ENCODE results near the gene CASP3.

The CASP3 gene

DNA sequence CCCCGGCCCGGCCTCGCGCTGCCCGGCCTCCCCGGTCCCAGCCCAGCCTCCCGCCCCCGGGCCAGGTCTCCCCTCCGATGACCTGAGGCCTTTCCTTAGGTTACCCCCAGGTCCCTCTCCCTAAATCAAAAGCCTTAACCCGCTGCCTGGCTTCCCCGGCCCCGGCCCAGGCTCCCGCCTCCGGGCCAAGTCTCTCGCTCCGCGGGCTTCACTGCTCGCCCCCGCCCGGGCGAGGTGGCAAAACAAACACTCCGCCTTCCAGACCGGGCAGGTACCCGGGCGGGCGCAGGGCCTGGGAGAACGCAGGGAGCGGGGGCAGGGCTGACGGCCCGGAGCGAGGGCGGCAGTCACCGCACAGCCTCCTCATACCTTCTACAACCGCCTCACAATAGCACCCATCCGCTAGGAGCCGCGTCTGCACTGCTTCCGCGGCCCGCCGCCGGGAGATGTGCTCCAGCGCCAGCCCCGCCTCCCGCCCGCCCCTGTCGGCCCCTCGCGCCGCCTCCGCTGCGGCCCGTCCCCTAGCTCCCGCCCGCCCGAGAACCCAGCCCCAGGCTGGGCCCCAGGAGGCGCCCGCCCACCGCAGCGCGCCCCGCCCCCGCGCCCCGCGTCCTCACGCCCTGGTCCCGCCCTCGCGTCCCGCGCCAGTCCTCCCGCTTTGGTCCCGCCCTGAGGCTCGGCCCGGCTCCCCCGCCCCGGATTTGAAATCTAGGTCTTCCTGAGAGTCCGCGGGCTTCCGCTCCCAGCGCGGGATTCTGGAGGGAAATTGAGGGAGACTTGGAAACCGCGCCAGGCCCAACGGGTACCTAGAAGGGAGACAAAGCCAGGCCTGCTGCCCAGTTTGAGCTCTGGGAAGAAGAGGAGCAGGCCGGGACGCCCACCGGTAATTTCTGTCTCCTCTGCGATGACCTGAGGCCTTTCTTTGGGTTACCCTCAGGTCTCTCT is at the start of gene CASP3, which contains the start of gene PRIMPOL:
CASP3 (minus strand) TSS at position 422 of the 945 bp plus-strand sequence. CDS start 10,994 bp downstream, outside the sequence.
PRIMPOL (plus strand) TSS at position 713 of the 945 bp plus-strand sequence. CDS start 7,403 bp downstream, outside the sequence.
- peaks cover 8 to 36% (median 29%) of the 10 kb centered on the region in 5 donors for H3K4me1 ChIP-seq (ENCODE audit: control insufficient read depth in 5 of 5, insufficient read depth in 5 of 5, low read length in 5 of 5)
- no peaks in the 10 kb centered on the region for H3K27me3 ChIP-seq (ENCODE audit: control insufficient read depth in 5 of 5, insufficient read depth in 4 of 5, low read length in 5 of 5)
- no peaks in the 10 kb centered on the region for H3K9me3 ChIP-seq (ENCODE audit: control insufficient read depth in 5 of 5, low read length in 5 of 5)
- H3K27ac ChIP-seq (ENCODE audit: low read depth, low read length) = peak within 1 kb of the TSS; percentile 96
- H3K4me3 ChIP-seq (ENCODE audit: low read depth in 1 of 5, low read length in 5 of 5) = peak within 1 kb of the TSS; percentile 85 to 97 (median 92)
- H3K36me3 ChIP-seq (ENCODE audit: control insufficient read depth in 5 of 5, insufficient read depth in 5 of 5, low read length in 5 of 5) = peaks cover 0 to 3% (median 3%) of the 10 kb centered on the region in 5 donors
- peak within 1 kb of the TSS; percentile 83 to 96 (median 94) for H3K9ac ChIP-seq (ENCODE audit: low read length in 5 of 5)

DNA sequence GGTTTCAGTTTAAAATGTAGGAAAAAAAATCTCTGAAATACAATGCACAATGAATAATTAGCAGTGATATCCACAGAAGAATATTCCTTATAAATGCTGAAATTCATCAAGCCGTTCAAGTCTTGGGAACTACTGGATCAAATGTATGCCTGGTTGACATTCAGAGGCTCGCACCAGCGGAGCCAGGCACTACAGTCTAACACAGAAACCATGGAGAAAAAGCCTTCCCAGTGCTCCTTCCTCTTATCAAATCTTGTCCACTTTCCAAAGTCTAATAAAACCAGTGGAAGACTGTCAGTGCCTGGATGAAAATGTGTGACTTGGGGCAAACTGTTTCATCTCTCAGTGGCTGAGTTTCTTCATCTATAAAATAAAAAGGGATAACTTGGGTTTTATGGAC is 48.7 kb upstream of the CASP3 start:
- Histone ChIP-seq H3K27ac (ENCODE audit: low read depth, low read length) (no peak overlapping the region), H3K36me3 (ENCODE audit: control insufficient read depth in 5 of 5, insufficient read depth in 5 of 5, low read length in 5 of 5) (peaks cover 6 to 19% (median 7%) of the 10 kb centered on the region in 5 donors), H3K4me1 (ENCODE audit: control insufficient read depth in 5 of 5, insufficient read depth in 5 of 5, low read length in 5 of 5) (peaks cover 0 to 3% (median 0%) of the 10 kb centered on the region in 5 donors), H3K9me3 (ENCODE audit: control insufficient read depth in 5 of 5, low read length in 5 of 5) (no peaks in the 10 kb centered on the region), H3K9ac (ENCODE audit: low read length in 5 of 5) (peak overlapping the region in 2 of 5 donors; percentile 26 to 51), H3K4me3 (ENCODE audit: low read depth in 1 of 5, low read length in 5 of 5) (peak overlapping the region in 2 of 5 donors; percentile 28 to 48), H3K27me3 (ENCODE audit: control insufficient read depth in 5 of 5, insufficient read depth in 4 of 5, low read length in 5 of 5) (no peaks in the 10 kb centered on the region)

DNA sequence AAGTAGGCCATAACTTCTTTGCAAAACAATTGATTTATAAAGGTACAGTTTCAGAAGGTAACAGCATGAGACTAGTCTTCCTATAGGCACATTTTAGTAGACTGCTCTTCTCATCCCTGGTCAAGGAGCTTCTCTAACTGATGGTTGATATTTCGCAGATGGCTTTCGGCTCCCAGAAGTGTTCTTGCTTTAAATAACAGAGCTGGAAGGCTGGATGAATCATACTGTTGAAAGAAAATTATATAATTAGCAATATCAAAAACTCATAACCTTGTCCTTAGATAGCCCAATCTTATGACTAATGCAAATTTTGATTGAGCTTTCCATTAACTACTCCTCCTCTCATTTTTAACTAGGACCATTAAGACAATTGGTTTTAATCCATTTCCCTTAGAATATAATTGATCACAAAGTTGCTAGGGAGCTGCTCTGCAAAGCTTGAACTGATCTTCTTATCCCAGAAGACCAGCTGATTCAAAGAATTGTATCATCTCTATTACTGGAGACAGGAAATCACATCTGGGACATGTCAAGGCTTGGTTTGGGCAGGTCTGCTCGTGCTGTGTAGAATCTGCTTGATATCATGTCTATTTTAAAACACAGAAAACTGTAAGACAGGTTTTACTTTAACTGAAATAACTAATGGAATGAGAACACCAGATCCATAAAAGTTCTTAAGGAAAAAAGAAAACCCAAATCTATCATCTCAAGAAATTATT is 46.1 kb upstream of the CASP3 start:
- H3K9ac ChIP-seq (ENCODE audit: low read length in 5 of 5) = no peak overlapping the region
- H3K27me3 ChIP-seq (ENCODE audit: control insufficient read depth in 5 of 5, insufficient read depth in 4 of 5, low read length in 5 of 5) = no peaks in the 10 kb centered on the region
- H3K4me1 ChIP-seq (ENCODE audit: control insufficient read depth in 5 of 5, insufficient read depth in 5 of 5, low read length in 5 of 5) = peaks cover 0 to 5% (median 0%) of the 10 kb centered on the region in 5 donors
- H3K9me3 ChIP-seq (ENCODE audit: control insufficient read depth in 5 of 5, low read length in 5 of 5) = no peaks in the 10 kb centered on the region
- H3K27ac ChIP-seq (ENCODE audit: low read depth, low read length) = no peak overlapping the region
- H3K36me3 ChIP-seq (ENCODE audit: control insufficient read depth in 5 of 5, insufficient read depth in 5 of 5, low read length in 5 of 5) = peaks cover 6 to 30% (median 10%) of the 10 kb centered on the region in 5 donors
- no peak overlapping the region for H3K4me3 ChIP-seq (ENCODE audit: low read depth in 1 of 5, low read length in 5 of 5)

DNA sequence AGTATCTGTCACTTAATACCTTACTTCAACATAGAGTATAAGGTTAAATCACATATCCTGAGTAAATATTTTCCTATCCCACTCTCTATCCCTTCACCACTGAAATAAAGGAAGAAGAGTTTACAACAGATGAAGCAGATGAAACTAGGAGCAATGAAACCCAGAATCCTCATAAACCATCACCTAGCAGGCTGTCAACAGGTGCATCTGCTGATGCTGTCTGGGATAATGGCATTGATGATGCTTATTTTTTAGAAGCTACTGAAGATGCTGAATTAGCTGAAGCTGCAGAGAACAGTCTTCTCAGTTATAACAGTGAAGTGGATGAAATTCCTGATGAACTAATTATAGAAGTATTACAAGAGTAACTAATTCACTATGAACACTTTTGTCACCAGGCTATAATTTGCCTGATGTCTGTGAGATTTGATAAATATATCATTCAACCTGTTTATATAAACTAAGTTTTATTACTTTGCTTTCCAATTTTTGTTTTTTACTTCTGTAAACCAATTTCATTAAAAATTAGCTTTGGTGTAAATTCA is 45.2 kb upstream of the CASP3 start:
- Histone ChIP-seq H3K36me3 (ENCODE audit: control insufficient read depth in 5 of 5, insufficient read depth in 5 of 5, low read length in 5 of 5) (peaks cover 6 to 30% (median 10%) of the 10 kb centered on the region in 5 donors), H3K4me3 (ENCODE audit: low read depth in 1 of 5, low read length in 5 of 5) (no peak overlapping the region)

DNA sequence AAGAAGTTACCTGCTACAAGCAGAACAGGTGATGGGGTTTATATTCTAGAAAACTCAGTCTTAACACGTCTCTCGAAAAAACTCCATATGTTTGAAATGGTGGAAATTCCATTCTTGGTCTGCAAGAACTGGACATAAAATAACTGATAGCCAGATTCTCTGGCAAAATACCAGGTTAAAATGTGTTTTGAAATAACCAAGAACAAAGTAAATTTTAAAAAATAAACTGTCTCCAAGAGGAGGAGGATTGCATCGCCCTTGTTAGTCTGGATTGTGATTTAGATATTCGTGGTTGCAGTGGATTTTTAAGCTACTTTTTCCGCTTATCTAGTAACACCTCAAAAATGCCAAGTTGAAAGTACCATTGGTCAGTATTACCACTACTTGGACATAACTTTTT is 43.8 kb upstream of the CASP3 start:
- Histone ChIP-seq H3K4me1 (ENCODE audit: control insufficient read depth in 5 of 5, insufficient read depth in 5 of 5, low read length in 5 of 5) (peaks cover 0 to 5% (median 0%) of the 10 kb centered on the region in 5 donors), H3K9ac (ENCODE audit: low read length in 5 of 5) (no peak overlapping the region), H3K27ac (ENCODE audit: low read depth, low read length) (no peak overlapping the region), H3K9me3 (ENCODE audit: control insufficient read depth in 5 of 5, low read length in 5 of 5) (no peaks in the 10 kb centered on the region), H3K4me3 (ENCODE audit: low read depth in 1 of 5, low read length in 5 of 5) (no peak overlapping the region), H3K27me3 (ENCODE audit: control insufficient read depth in 5 of 5, insufficient read depth in 4 of 5, low read length in 5 of 5) (no peaks in the 10 kb centered on the region), H3K36me3 (ENCODE audit: control insufficient read depth in 5 of 5, insufficient read depth in 5 of 5, low read length in 5 of 5) (peaks cover 6 to 30% (median 10%) of the 10 kb centered on the region in 5 donors)

More for the DNA sequence above, 45.2 kb upstream of the CASP3 start:
- no peaks in the 10 kb centered on the region for H3K27me3 ChIP-seq (ENCODE audit: control insufficient read depth in 5 of 5, insufficient read depth in 4 of 5, low read length in 5 of 5)
- peaks cover 0 to 5% (median 0%) of the 10 kb centered on the region in 5 donors for H3K4me1 ChIP-seq (ENCODE audit: control insufficient read depth in 5 of 5, insufficient read depth in 5 of 5, low read length in 5 of 5)
- H3K9ac ChIP-seq (ENCODE audit: low read length in 5 of 5) = no peak overlapping the region
- no peak overlapping the region for H3K27ac ChIP-seq (ENCODE audit: low read depth, low read length)
- no peaks in the 10 kb centered on the region for H3K9me3 ChIP-seq (ENCODE audit: control insufficient read depth in 5 of 5, low read length in 5 of 5)

DNA sequence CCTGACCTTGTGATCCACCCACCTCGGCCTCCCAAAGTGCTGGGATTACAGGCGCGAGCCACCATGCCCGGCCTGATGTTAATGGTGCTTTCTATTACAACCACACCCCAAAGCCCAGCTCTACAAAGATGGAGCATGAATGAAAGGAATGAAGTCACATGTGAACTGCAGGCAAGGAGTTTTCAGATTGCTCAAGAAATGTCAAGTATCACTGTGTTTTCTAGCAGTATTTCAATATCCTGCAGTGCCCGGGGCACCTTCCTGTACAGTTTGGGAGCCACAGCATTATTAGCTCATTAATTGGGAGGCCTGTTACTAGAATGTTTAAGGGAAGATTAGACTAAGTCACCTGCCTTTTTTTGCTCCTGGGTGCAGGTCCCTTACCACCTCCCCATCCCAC is 40.4 kb upstream of the CASP3 start:
- Histone ChIP-seq H3K9me3 (ENCODE audit: control insufficient read depth in 5 of 5, low read length in 5 of 5) (no peaks in the 10 kb centered on the region), H3K4me3 (ENCODE audit: low read depth in 1 of 5, low read length in 5 of 5) (no peak overlapping the region), H3K27ac (ENCODE audit: low read depth, low read length) (no peak overlapping the region), H3K9ac (ENCODE audit: low read length in 5 of 5) (no peak overlapping the region), H3K36me3 (ENCODE audit: control insufficient read depth in 5 of 5, insufficient read depth in 5 of 5, low read length in 5 of 5) (peaks cover 7 to 26% (median 14%) of the 10 kb centered on the region in 5 donors), H3K4me1 (ENCODE audit: control insufficient read depth in 5 of 5, insufficient read depth in 5 of 5, low read length in 5 of 5) (peaks cover 0 to 5% (median 0%) of the 10 kb centered on the region in 5 donors), H3K27me3 (ENCODE audit: control insufficient read depth in 5 of 5, insufficient read depth in 4 of 5, low read length in 5 of 5) (no peaks in the 10 kb centered on the region)

DNA sequence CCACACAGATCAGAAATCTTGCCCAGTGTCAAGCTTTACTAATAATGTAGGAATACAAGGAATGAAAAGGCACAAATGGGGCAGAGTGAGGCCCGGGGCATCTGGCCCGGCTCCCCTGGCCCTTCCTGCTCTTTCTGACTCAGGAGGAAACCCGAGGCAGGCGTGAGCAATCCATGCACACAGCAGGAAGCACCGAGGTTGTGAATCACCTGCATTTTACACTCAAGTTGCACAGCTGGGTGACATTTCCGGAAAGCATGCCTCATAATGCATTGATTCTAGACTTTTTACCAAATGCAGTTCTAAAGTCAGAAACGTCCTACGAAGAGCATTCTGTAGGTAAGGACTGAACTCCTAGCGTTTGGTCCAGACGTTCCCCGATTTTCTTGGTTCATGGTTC is 39.2 kb upstream of the CASP3 start:
- no peak overlapping the region for H3K4me3 ChIP-seq (ENCODE audit: low read depth in 1 of 5, low read length in 5 of 5)
- H3K4me1 ChIP-seq (ENCODE audit: control insufficient read depth in 5 of 5, insufficient read depth in 5 of 5, low read length in 5 of 5) = peaks cover 0 to 5% (median 0%) of the 10 kb centered on the region in 5 donors
- peaks cover 0 to 21% (median 7%) of the 10 kb centered on the region in 5 donors for H3K36me3 ChIP-seq (ENCODE audit: control insufficient read depth in 5 of 5, insufficient read depth in 5 of 5, low read length in 5 of 5)
- H3K27me3 ChIP-seq (ENCODE audit: control insufficient read depth in 5 of 5, insufficient read depth in 4 of 5, low read length in 5 of 5) = no peaks in the 10 kb centered on the region
- H3K9ac ChIP-seq (ENCODE audit: low read length in 5 of 5) = no peak overlapping the region
- H3K9me3 ChIP-seq (ENCODE audit: control insufficient read depth in 5 of 5, low read length in 5 of 5) = no peaks in the 10 kb centered on the region
- H3K27ac ChIP-seq (ENCODE audit: low read depth, low read length) = no peak overlapping the region

DNA sequence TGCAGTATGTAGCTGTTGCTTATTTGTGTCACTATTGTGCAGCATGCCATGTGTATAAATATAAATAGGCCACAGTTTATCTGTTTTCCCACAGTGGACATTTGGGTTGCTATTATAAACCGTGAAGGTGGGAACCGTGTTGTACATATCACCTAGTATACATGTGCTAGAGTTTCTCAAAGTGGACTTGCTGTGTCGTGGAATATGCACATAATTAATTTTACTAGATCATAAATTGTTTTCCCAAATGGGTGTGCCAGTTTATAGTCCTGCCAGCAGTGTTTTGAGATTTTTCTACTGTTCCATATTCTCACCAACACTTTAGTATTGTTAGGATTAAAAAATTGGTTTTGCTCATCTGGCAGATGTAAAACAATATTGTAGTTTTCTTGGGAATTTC is 38.8 kb upstream of the CASP3 start:
- H3K36me3 ChIP-seq (ENCODE audit: control insufficient read depth in 5 of 5, insufficient read depth in 5 of 5, low read length in 5 of 5) = peaks cover 0 to 21% (median 7%) of the 10 kb centered on the region in 5 donors
- no peak overlapping the region for H3K4me3 ChIP-seq (ENCODE audit: low read depth in 1 of 5, low read length in 5 of 5)
- no peaks in the 10 kb centered on the region for H3K9me3 ChIP-seq (ENCODE audit: control insufficient read depth in 5 of 5, low read length in 5 of 5)
- H3K27ac ChIP-seq (ENCODE audit: low read depth, low read length) = no peak overlapping the region
- peaks cover 0 to 2% (median 0%) of the 10 kb centered on the region in 5 donors for H3K4me1 ChIP-seq (ENCODE audit: control insufficient read depth in 5 of 5, insufficient read depth in 5 of 5, low read length in 5 of 5)
- no peak overlapping the region for H3K9ac ChIP-seq (ENCODE audit: low read length in 5 of 5)
- H3K27me3 ChIP-seq (ENCODE audit: control insufficient read depth in 5 of 5, insufficient read depth in 4 of 5, low read length in 5 of 5) = no peaks in the 10 kb centered on the region

DNA sequence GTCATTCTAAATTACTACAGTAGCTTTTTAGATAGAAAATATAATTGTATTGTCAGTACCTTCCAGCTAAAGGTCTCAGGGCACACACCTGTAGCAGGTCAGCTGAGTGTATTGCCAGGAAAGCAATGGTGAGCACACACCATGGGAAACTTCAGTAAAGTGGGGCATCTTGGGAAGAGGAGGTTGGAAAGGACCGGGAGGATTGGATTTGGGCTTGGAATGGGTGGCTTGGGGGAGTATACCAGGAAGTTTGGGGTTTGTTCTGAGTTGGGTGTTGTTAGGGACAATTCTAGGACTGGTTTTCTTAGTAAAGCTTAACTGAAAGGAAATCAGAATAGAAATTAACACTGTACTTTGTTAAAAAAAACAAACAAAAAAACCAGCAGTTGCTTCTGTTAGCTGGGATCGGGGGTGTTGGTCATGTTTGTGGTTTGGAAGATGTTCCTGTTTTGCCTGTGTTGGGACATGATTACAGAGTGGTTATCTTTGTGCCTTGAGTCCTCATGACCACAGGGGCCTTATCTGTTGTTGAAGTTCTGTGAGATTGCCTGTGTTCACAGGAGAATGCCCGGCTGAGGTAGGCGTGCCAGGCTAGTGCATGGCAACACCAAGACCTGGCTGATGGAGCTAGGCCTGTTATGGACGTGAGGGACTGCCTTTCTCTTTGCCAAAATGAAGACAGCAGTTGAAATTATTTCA is 35.4 kb upstream of the CASP3 start:
- Histone ChIP-seq H3K9ac (ENCODE audit: low read length in 5 of 5) (no peak overlapping the region), H3K27me3 (ENCODE audit: control insufficient read depth in 5 of 5, insufficient read depth in 4 of 5, low read length in 5 of 5) (no peaks in the 10 kb centered on the region), H3K36me3 (ENCODE audit: control insufficient read depth in 5 of 5, insufficient read depth in 5 of 5, low read length in 5 of 5) (peaks cover 0 to 26% (median 4%) of the 10 kb centered on the region in 5 donors), H3K4me3 (ENCODE audit: low read depth in 1 of 5, low read length in 5 of 5) (no peak overlapping the region), H3K27ac (ENCODE audit: low read depth, low read length) (no peak overlapping the region), H3K9me3 (ENCODE audit: control insufficient read depth in 5 of 5, low read length in 5 of 5) (no peaks in the 10 kb centered on the region), H3K4me1 (ENCODE audit: control insufficient read depth in 5 of 5, insufficient read depth in 5 of 5, low read length in 5 of 5) (peaks cover 0 to 3% (median 0%) of the 10 kb centered on the region in 5 donors)

All from subcutaneous abdominal adipose tissue (tissue), 5 donors.